Skeletal muscle tissue (tissue), 4 donors: Measurements from ENCODE around the gene CALHM5. TPM values are rescaled to one million over a fixed set of nuclear protein-coding genes. Genes with fewer than 3 reads are reported as not detected.
"Not testable (repeated sequence)": the region's sequence is repeated elsewhere in the genome, so short reads cannot be mapped to it uniquely, and the experiment has no call there.

Experiments
- H3K27ac ChIP-seq: one replicate; pipeline ENCODE4 v1.7.0; 2013; ENCODE audit warnings: mild to moderate bottlenecking, low read depth, low read length, inconsistent platforms
- H3K27me3 ChIP-seq, 3 donors: one replicate each; pipeline ENCODE4 v1.7.0; 2013; ENCODE audit warnings: low read length in 3 of 3; ENCODE audit not compliant: control insufficient read depth in 3 of 3, insufficient read depth in 3 of 3
- H3K36me3 ChIP-seq, 3 donors: one replicate each; pipeline ENCODE4 v1.7.0; 2013; ENCODE audit warnings: low read length in 3 of 3; ENCODE audit not compliant: control insufficient read depth in 3 of 3, insufficient read depth in 3 of 3
- H3K4me1 ChIP-seq, 3 donors: one replicate each; pipeline ENCODE4 v1.7.0; 2013; ENCODE audit warnings: low read length in 3 of 3, mild to moderate bottlenecking in 3 of 3; ENCODE audit not compliant: control insufficient read depth in 3 of 3, insufficient read depth in 3 of 3
- H3K4me3 ChIP-seq, 3 donors: one replicate each; pipeline ENCODE4 v1.7.0; 2013; ENCODE audit warnings: low read length in 3 of 3
- H3K9ac ChIP-seq, 3 donors: one replicate each; pipeline ENCODE4 v1.7.0; 2013; ENCODE audit warnings: low read length in 3 of 3, mild to moderate bottlenecking in 3 of 3, moderate library complexity in 2 of 3, low read depth in 1 of 3
- H3K9me3 ChIP-seq, 3 donors: one replicate each; pipeline ENCODE4 v1.7.0; 2013; ENCODE audit warnings: low read length in 3 of 3; ENCODE audit not compliant: control insufficient read depth in 3 of 3
- total RNA-seq: library from RNA; depleted of rRNA; stranded (reverse); fragments of >200 nt; gene quantifications from one replicate; pipeline ENCODE4 v1.2.3, GENCODE V29; 2014
- donor health status: Osteomylitis.

The CALHM5 gene
- total RNA-seq, 1 donor from 2014 or later, result 4.2 TPM

DNA sequence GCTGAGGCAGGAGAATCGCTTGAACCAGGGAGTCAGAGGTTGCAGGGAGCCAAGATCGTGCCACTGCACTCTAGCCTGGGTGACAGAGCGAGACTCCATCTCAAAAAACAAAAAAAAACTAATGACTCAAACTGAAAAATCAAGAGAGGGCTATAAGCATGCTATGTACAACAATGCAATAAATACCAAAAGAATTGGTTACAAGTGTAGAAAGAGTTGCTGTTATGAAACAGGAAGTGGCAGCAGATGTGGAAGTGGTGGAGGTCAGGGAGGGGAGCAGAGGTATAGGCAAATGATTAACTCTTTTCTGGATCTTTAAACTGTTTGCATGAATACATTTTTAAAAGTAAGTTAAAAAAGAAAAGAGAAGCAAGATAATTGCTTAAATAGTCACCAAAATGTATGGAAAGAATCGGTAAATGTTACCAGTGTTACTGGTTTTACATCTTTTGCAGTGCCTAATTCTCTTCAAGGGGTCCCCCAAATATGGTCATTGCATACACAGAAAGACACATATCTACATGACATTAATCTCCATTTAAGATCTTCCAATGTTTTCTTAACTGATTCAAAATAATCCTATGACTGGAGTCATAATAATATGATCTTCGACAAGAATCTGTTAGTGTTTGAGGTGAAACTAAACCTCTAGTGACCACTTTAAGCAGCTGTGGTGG is 35.3 kb upstream of the CALHM5 start:
- H3K27ac ChIP-seq, result no peak overlapping the region
- no peak overlapping the region for H3K4me3 ChIP-seq
- H3K4me1 ChIP-seq, result no peaks in the 10 kb centered on the region
- H3K36me3 ChIP-seq, result no peaks in the 10 kb centered on the region
- no peaks in the 10 kb centered on the region for H3K9me3 ChIP-seq
- no peak overlapping the region for H3K9ac ChIP-seq
- H3K27me3 ChIP-seq, result no peaks in the 10 kb centered on the region

GRCh38 chr6:116482780-116483179 is 28.7 kb upstream of the CALHM5 start:
- no peak overlapping the region for H3K4me3 ChIP-seq
- H3K27ac ChIP-seq, result no peak overlapping the region
- H3K9me3 ChIP-seq, result no peaks in the 10 kb centered on the region
- H3K4me1 ChIP-seq, result no peaks in the 10 kb centered on the region
- H3K36me3 ChIP-seq, result no peaks in the 10 kb centered on the region
- H3K27me3 ChIP-seq, result no peaks in the 10 kb centered on the region
- no peak overlapping the region for H3K9ac ChIP-seq

- Histone ChIP-seq H3K36me3 (no peaks in the 10 kb centered on the region), H3K9ac (no peak overlapping the region), H3K27me3 (no peaks in the 10 kb centered on the region), H3K9me3 (no peaks in the 10 kb centered on the region), H3K27ac (no peak overlapping the region), H3K4me1 (no peaks in the 10 kb centered on the region), H3K4me3 (no peak overlapping the region)
Measured at GRCh38 chr6:116483616-116484015, 27.8 kb upstream of the CALHM5 start.

GRCh38 chr6:116485559-116486184 is 25.8 kb upstream of the CALHM5 start:
- H3K36me3 ChIP-seq, result no peaks in the 10 kb centered on the region

DNA sequence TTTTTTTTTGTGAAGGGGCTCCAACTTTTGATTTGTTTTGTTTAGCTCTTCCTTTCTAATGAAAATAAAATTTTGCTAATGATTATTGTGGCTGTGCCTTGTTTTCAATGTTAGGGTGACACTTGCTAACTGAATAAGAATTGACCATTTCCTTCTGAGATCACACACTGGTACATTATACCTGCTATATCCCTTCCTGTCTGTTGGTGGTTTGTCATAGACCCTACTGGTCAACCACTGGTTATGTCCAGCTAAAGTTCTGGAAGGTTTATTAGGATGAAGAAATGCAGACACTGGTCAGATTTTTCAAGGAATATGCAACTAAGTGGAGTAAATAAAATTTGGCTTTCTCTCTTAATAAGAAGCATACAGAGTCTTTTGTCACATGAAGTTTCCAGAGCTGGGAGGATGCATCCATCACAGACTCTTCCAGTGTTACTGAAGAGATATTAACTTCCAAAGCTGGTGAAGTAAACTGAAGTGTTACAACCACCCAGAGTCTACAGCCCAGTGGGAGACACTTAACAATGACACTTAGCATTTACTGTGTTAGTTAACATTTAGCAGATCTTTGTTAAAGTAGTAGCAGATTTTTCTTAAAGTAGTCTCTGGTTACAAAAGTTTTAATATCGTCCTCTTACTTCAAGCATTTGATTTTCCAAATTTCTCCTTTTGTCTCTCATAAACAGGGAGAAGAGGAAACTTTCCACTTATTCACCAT is 19.7 kb upstream of the CALHM5 start:
- no peak overlapping the region for H3K9ac ChIP-seq
- H3K4me3 ChIP-seq, result no peak overlapping the region
- no peaks in the 10 kb centered on the region for H3K36me3 ChIP-seq
- H3K27ac ChIP-seq, result no peak overlapping the region
- H3K9me3 ChIP-seq, result no peaks in the 10 kb centered on the region
- H3K27me3 ChIP-seq, result no peaks in the 10 kb centered on the region
- no peaks in the 10 kb centered on the region for H3K4me1 ChIP-seq

More at GRCh38 chr6:116485559-116486184, 25.8 kb upstream of the CALHM5 start:
- no peaks in the 10 kb centered on the region for H3K4me1 ChIP-seq
- H3K9ac ChIP-seq, result no peak overlapping the region
- no peaks in the 10 kb centered on the region for H3K27me3 ChIP-seq
- no peaks in the 10 kb centered on the region for H3K9me3 ChIP-seq
- no peak overlapping the region for H3K4me3 ChIP-seq
- H3K27ac ChIP-seq, result no peak overlapping the region

DNA sequence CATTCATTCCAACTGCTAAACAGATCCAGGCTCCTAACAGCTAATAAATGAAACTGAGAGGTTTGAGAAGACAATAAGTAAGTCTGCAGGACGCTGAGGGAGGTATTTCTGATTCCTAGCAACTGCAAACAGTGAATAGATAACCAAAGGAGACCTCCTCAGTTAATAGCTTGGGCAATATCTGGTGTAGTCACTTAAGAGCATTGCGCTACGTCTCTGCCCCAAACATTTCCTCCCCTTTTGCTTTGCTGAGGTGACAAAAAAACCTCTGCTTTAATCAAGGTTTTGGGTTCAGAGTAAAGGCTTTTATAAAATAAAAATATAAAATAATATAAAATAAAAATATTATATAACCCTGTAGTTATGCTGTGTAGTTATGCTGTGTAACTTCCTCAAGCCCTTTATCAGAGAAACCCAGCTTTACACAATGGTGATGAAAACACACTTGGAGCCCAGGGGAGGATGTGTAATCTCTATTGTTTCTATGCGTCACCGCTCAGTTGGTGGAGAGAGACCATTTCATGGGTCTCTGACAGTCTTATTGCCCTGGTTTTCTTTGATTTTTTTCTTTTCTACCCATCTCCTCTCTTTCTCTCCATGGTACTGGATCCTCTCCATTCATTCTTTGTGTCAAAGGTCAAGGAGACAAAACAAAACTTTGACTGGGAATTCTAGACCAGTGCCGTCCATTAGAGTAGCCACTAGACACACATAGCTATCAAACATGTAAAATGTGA is 18.9 kb upstream of the CALHM5 start:
- no peaks in the 10 kb centered on the region for H3K9me3 ChIP-seq
- no peak overlapping the region for H3K9ac ChIP-seq
- H3K4me1 ChIP-seq, result no peaks in the 10 kb centered on the region
- H3K36me3 ChIP-seq, result no peaks in the 10 kb centered on the region
- no peak overlapping the region for H3K4me3 ChIP-seq
- no peak overlapping the region for H3K27ac ChIP-seq
- no peaks in the 10 kb centered on the region for H3K27me3 ChIP-seq

DNA sequence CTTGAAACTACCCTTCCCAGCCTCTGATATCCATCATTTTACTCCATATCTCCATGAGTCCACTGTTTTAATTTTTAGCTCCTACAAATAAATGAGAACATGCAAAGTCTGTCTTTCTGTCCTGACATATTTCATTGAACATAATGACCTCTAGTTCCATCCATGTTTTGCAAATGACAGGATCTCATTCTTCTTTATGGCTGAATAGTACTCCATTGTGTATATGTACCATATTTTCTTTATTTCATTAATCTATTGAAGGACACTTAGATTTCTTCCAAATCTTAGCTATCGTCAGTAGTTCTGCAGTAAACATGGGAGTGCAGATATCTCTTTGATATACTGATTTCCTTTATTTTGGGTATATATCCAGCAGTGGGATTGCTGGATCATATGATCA is 16.3 kb upstream of the CALHM5 start:
- not testable (repeated sequence) for H3K27ac ChIP-seq, H3K9me3 ChIP-seq, H3K36me3 ChIP-seq, H3K4me3 ChIP-seq, H3K9ac ChIP-seq, H3K27me3 ChIP-seq, H3K4me1 ChIP-seq

DNA sequence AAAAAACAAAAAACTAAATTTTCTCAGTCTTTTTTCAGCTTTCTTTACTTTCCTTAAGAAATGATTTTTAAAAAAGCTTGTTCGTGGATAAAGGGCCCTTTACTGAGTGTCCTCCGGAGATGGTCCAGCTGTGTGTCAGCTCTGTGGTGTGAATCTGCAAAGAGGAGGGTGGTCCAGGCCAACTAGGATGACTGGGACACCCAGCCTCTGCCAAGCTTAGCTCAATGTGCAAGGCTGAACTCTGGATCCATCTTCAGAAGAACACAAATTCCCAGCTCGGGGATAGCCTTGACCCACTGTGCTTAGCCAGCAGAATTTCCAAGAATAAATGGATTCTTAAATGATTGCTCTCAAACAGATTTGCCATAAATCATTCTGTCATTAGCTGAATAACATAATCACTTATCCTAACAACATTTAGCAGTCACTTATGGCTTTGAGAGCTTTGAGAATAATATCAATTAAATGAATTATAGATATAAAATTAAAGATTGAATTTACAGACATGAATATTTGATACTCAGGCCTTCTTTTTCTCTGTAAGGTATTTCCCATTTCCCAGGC is 14.2 kb upstream of the CALHM5 start:
- no peak overlapping the region for H3K9ac ChIP-seq
- H3K27me3 ChIP-seq, result peaks cover 0 to 3% (median 0%) of the 10 kb centered on the region in 3 donors
- no peaks in the 10 kb centered on the region for H3K9me3 ChIP-seq
- no peaks in the 10 kb centered on the region for H3K4me1 ChIP-seq
- no peak overlapping the region for H3K27ac ChIP-seq
- no peaks in the 10 kb centered on the region for H3K36me3 ChIP-seq
- no peak overlapping the region for H3K4me3 ChIP-seq

DNA sequence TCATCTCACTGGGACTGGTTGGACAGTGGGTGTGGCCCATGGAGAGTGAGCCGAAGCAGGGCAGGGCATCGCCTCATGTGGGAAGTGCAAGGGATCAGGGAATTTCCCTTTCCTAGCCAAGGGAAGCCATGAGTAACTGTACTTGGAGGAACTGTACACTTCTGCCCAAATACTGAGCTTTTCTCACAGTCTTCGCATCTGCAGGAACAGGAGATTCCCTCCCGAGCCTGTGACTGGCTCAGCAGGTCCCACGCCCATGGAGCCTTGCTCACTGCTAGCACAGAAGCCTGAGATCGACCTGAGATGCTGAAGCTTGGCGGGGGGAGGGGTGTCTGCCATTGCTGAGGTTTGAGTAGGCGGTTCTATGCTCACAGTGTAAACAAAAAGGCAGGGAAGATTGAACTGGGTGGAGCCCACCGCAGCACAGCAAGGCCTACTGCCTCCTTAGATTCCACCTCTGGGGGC is 10.4 kb upstream of the CALHM5 start:
- Histone ChIP-seq H3K4me1 (no peaks in the 10 kb centered on the region), H3K9me3 (no peaks in the 10 kb centered on the region), H3K36me3 (no peaks in the 10 kb centered on the region), H3K27ac (no peak overlapping the region), H3K4me3 (no peak overlapping the region), H3K9ac (no peak overlapping the region), H3K27me3 (peaks cover 0 to 3% (median 0%) of the 10 kb centered on the region in 3 donors)
